Transverse colon (tissue), 4 donors: ENCODE results near the gene RASL12.

Source experiments
- POLR2A ChIP-seq: fragments of 450-650 bp; IDR thresholded peaks from one replicate; pipeline ENCODE4 v1.6.1; 2016; ENCODE audit warnings: antibody characterized with exemption, mild to moderate bottlenecking, moderate library complexity
- POLR2AphosphoS5 ChIP-seq, 3 donors: sonication (generic); formaldehyde crosslinking; IDR thresholded peaks; one replicate each; pipeline ENCODE4 v1.6.1; 2016; ENCODE audit warnings: antibody characterized with exemption in 3 of 3
- TF ChIP-seq, protein P1 (sequence below), 5 experiments: fragments of 200-600 bp in 3 of 5; fragments of 450-650 bp in 2 of 5; sonication (generic) in 3 of 5; IDR thresholded peaks; 1 replicate in 2 of 5; 2 replicates in 3 of 5; pipeline ENCODE4 v1.5.1; 2016 to 2017; ENCODE audit warnings: antibody characterized with exemption in 5 of 5, inconsistent platforms in 3 of 5, mild to moderate bottlenecking in 2 of 5, moderate library complexity in 1 of 5

- TF ChIP-seq POLR2A (no peak), POLR2AphosphoS5 (IDR thresholded peaks at IDR 0.05) (no peak)
- TF ChIP-seq, protein P1, sequence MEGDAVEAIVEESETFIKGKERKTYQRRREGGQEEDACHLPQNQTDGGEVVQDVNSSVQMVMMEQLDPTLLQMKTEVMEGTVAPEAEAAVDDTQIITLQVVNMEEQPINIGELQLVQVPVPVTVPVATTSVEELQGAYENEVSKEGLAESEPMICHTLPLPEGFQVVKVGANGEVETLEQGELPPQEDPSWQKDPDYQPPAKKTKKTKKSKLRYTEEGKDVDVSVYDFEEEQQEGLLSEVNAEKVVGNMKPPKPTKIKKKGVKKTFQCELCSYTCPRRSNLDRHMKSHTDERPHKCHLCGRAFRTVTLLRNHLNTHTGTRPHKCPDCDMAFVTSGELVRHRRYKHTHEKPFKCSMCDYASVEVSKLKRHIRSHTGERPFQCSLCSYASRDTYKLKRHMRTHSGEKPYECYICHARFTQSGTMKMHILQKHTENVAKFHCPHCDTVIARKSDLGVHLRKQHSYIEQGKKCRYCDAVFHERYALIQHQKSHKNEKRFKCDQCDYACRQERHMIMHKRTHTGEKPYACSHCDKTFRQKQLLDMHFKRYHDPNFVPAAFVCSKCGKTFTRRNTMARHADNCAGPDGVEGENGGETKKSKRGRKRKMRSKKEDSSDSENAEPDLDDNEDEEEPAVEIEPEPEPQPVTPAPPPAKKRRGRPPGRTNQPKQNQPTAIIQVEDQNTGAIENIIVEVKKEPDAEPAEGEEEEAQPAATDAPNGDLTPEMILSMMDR (IDR thresholded peaks at IDR 0.05), result no peak
Observed at GRCh38 chr15:65066001-65066634, 1.7 kb downstream of the RASL12 start.
